Embryonic facial prominence (tissue), 1 donor: ENCODE data around the gene BAHCC1.

Experiments
- DNase-seq: peaks from one replicate; pipeline ENCODE4 v3.0.0-alpha.2; 2016; ENCODE audit errors: extremely low spot score

BAHCC1 gene

DNA sequence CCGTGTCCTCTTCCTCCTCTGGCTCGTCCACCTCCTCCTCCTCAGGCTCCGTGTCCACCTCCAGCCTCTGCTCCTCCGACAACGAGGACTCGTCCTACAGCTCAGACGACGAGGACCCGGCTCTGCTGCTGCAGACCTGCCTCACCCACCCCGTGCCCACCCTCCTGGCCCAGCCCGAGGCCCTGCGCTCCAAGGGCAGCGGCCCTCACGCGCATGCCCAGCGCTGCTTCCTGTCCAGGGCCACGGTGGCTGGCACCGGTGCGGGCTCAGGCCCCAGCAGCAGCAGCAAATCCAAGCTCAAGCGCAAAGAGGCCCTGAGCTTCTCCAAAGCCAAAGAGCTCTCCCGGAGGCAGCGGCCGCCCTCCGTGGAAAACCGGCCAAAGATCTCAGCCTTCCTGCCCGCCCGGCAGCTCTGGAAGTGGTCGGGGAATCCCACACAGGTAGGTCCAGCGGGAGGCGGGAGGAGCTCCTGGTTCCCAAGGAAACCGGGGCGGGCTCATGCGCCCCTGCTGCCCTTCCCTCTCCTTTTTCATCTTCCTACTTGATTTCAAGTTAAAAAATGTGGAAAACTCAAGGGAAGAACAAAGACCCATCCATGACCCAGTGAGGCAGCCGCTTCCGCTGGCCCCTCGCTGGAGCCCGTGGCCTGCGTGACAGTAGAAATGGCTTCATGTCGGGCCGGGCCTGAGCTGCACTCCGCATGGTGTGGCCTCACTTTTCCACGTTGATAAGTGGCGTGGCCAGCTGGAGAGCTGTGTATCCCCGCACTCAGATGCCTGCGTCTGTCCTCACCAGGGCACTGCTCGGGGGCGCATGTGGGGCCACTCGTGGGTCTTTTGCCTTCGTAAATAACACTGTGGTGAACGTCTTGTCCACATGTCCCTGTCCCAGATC is 66.6 kb downstream of the BAHCC1 start:
- DNase-seq = no peak

- no peak for DNase-seq
Observed at GRCh38 chr17:81462506-81463125, 67.4 kb downstream of the BAHCC1 start.

GRCh38 chr17:81463506-81463905 is 68.2 kb downstream of the BAHCC1 start:
- no peak for DNase-seq

- no peak for DNase-seq
Observed at GRCh38 chr17:81464586-81464985, 69.3 kb downstream of the BAHCC1 start.

- no peak for DNase-seq
Observed at GRCh38 chr17:81465910-81466309, 70.7 kb downstream of the BAHCC1 start.

GRCh38 chr17:81466564-81467472 is 71.6 kb downstream of the BAHCC1 start:
- DNase-seq = no peak

DNA sequence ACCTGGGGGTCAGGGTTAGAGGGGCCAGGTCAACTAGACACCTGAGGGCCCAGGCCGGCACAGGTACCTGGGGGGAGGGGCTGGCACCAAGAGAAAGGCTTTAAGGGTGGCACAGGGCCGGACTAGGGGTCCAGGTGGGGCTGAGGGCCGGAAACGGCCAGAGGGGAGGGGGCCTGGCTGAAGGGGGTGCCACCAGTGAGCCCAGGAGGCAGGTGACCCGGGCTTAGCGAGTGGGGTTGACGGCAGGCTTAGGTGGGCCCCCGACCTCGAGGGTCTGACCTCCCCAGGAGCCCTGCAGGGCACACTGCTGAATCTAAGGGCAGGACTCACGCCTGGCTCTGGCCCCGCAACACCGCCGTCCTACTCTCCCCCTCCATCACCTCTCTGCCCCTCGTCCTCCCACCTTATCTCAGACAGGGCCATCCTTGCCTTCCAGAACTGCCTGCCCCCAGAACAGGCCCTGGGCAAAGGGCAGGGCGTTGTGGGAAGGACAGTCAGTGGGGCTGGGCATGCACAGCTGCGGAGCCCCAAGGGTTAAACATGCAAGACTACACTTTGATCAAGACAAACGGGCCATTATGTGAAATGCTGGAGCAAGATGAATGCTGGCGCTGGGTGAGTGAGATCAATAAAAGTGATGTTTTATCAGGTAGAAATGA is 73.0 kb downstream of the BAHCC1 start:
- DNase-seq = no peak

DNA sequence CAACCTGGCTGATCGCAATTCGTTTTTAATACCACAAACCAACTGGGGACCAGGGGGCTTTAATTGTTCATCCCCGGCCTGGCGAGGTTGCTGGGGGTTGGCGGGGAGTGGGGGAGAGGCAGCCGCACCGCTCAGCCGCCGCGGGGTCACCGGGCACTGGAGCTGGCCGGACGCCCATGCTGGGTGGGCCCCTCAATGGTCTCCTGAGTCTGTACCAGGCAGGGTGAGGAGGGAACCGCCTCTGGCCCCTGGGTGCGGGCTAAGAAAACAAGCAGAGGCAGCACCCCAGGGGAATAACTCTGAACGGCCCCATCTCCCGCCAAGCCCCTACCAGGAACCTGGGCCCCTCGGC is 73.5 kb downstream of the BAHCC1 start:
- DNase-seq = no peak

DNA sequence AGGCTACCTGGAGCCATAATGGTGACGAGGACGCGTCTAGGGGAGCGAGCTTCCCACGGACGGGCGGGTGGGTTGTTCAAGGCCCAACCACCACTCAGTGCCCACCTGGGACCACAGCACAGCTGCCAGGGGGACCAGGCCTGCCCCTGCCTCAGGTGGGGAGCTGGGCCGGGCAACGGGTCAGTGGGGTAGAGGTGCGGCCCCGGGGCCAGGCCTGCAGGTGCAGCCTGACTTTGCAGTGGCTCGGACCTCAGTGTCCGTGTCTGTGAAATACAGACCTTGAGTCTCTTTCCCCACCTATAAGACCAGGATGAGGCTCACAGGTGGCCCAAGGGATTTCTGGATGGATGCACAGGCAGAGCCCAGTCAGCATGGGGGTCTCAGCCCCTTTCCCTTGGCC is 74.0 kb downstream of the BAHCC1 start:
- DNase-seq = no peak

GRCh38 chr17:81470270-81470943 is 75.2 kb downstream of the BAHCC1 start:
- no peak for DNase-seq

DNA sequence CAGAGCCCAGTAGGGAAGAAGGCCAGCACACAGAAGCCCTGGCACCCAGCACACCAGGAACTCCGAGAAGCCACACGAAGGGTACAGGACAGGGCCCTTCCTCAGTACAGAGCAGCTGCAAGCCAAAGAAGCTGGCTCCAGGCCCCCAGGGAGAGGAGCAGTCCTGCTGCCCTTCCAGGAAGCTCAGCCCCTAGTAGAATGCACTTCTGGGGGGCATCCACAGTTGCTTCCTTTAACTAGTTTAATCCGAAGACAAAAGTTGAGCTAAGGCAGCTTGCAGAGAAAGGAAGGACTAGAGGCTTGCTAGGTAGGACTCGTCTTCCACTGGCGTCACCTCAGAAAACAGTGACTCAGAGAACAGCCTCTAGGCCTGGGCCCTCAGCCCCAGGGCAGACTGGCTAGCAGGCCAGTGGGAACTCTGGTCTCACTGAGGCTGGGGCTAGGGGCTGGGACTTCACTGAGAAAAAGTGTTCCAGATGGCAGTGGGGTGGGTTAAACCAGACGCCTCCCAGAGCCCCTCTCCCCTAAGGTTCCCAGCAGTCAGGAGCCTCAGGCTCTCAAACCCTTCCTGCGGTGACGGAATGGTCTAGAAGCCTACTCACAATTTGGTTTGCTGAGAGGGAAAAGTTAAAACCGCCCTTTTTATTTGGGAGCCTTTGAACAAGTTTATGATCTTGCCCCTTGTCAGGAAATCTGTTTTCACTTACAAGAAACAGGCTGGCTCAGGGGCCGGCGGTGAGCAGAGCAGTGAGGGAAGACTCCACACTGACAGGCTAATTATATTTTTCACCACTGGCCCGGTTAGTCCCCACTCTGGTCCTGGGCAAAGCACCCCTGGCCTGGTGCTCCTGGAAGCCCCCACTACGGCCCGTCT is 75.9 kb downstream of the BAHCC1 start:
- peak; percentile 54 for DNase-seq

DNA sequence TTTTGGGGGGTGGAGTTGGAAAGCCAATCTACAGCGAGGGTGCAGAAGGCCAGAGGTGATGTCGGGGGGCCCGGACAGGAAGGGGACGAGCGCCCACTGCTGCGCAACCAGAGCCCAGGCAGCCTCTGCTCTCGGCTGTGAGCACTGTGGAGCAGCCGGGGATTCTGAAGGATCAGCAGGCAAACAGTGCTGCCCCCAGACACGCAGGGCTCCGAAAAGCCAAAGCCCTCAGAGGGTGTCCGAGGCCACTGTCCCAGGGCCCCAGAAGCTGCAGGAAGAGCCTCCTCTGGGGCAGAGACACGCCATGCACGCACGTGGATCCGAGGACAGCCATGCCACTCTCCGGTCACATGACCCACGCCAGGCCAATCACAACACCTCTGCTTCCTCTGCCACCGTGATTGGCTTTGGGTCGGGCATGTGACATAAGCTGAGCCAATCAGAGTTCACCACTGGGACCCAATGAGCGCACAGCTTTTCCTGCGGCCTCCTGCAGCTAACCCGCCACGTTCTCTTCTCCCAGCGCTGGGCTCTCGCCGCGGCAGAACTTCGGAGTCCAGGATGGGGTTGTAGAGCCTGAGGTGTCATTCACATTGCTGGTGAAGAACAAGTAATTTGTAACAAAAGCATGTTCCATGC is 76.7 kb downstream of the BAHCC1 start:
- peak; percentile 89 for DNase-seq

GRCh38 chr17:81473019-81473418 is 77.8 kb downstream of the BAHCC1 start:
- no peak for DNase-seq

GRCh38 chr17:81474958-81475357 is 79.7 kb downstream of the BAHCC1 start:
- DNase-seq = no peak

DNA sequence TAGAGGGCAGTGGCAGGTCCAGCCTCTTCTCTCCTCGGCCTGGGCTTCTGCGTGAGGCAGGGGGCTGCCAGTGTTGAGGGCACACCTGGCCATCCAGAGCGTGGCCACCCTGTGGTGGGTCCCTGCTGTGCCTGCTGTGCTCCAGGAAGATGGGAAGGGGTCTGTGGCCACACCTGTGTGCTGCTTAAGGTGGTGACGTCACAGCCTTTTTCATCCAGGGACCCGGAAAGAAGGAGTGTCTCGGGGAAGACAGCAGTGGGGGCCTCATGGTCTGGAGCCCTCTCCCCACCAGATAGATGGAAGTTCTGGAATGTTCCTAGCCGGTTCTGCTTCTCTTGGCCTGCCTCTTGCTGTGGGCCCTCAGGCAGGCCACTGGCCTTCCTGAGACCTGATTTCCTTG is 80.8 kb downstream of the BAHCC1 start:
- DNase-seq = no peak

DNA sequence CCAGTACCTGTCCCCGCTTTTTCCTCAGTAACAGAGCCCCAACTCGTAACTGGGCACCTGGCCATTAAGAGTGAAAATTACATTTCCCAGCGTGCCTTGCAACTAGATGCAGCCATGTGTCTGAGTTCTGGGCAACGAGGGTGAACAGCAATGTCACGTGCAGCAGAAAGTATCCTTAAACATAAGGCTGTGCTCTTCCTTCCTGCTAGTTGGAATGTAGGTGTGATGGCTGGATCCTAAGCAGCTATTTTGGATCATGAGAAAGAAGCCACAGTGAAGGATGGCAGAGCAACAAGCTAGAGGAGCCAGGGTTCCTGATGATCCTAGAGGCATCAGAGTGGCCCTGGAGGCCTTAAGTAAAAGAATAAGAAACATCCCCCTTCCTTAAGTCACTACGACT is 81.4 kb downstream of the BAHCC1 start:
- no peak for DNase-seq

DNA sequence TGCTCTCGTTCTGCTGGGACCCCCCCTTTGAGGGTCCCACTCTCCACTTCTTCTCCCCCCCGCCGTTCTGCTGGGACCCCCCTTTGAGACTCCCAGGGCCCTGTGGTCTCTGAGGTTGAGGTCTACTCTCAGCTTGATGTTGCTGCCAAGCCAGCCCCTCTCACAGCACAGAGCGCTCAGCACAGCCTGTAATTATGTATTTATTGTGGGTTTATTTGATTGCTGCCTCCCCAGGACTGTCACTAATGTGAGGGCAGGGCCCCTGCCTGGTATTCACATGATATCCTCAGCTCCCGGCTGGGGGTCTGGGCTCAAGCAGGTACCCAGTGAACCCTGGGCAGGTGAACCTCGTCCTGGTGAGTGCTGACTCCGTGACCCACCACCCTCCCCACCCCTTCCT is 81.9 kb downstream of the BAHCC1 start:
- no peak for DNase-seq

DNA sequence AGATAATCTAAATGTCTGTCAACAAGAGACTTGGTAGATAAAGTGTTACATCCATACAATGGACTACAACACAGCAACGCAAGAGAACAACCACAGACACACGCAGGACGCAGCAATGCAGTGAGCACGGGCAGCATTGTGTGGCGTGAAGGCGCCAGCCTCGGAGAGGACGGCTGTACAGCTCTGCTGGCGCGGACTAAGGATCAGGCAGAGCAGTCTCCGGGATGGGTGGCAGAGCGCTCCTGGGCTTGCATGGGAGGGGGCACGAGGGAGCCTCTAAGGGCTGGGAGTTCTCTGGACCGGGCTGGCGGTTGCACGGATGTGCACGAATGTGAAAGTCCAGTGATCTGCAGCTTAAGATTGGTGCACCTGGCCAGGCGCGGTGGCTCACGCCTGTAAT is 82.9 kb downstream of the BAHCC1 start:
- no peak for DNase-seq

DNA sequence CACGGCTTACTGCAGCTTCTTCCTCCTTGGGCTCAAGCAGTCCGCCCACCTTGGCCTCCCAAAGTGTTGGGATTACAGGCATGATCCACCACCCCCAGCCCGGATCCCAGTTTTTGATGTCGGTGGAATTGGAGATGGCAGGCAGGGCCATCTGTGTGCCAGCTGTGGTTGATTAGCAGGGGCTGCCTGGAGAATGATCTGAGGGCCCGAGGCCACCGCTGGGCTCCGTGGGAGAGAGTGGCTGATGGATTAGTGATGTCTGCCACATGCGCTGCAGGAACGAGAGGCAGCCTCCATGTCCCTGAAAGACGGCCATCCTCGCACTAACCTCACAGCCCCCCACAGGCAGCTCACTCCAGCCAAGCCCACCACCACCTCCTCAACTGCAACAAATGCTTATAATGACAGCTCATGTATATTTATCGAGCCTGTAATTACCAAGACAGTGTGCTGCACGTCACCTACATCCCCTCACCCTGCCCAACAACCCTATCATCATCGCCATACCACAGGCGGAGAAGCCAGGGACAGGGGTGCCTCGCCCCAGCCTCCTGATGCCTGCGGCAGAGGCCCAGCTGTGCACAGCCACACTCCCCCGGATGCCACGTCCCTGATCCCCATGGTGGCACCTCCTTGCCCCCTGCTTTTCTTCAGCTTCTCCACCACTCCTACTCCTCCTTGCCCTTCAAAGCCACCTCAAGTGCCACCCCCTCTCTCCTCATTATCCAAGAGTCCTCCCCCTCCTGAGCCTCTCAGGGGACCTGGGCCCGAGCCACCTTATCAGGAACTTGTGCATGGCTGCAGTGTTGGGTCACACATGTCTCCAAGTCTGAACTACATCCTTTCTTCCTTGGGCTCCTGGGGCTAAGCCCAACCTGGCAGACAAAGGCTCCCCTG is 84.2 kb downstream of the BAHCC1 start:
- no peak for DNase-seq
